OCI-LY1 (cell line): ENCODE data around the gene DEGS2.

Experiments used
- H2AFZ ChIP-seq: fragments of 200-600 bp; sonication (generic), shearing (Covaris generic); 2 replicates; pipeline ENCODE4 v1.6.0; 2014; ENCODE audit warnings: antibody characterized with exemption, mild to moderate bottlenecking, low read length
- H3F3A ChIP-seq: fragments of 200-600 bp; sonication (generic), shearing (Covaris generic); 2 replicates; pipeline ENCODE4 v1.6.0; 2014; ENCODE audit warnings: mild to moderate bottlenecking, antibody characterized with exemption, low read length, moderate library complexity; ENCODE audit not compliant: insufficient read depth
- H3K27ac ChIP-seq: fragments of 200-600 bp; sonication (generic); 2 replicates; pipeline ENCODE4 v1.5.1; 2014; ENCODE audit warnings: low read length, mixed run types, mild to moderate bottlenecking, low read depth; ENCODE audit not compliant: poor library complexity, severe bottlenecking
- H3K27me3 ChIP-seq: fragments of 200-600 bp; sonication (generic); 2 replicates; pipeline ENCODE4 v1.6.0; 2014; ENCODE audit warnings: antibody characterized with exemption, mild to moderate bottlenecking, low read length, moderate library complexity; ENCODE audit not compliant: insufficient read depth
- H3K36me3 ChIP-seq: fragments of 200-600 bp; sonication (generic); 2 replicates; pipeline ENCODE4 v1.6.1; 2014; ENCODE audit warnings: mild to moderate bottlenecking, antibody characterized with exemption, low read length, moderate library complexity, mixed read lengths; ENCODE audit not compliant: insufficient read depth
- H3K4me1 ChIP-seq: fragments of 200-600 bp; sonication (generic); 2 replicates; pipeline ENCODE4 v1.5.1; 2014; ENCODE audit warnings: mild to moderate bottlenecking, low read length, moderate library complexity; ENCODE audit not compliant: insufficient read depth, severe bottlenecking
- H3K4me2 ChIP-seq: fragments of 200-600 bp; sonication (generic), shearing (Covaris generic); 2 replicates; pipeline ENCODE4 v1.6.1; 2014; ENCODE audit warnings: low read length
- H3K4me3 ChIP-seq: fragments of 200-600 bp; sonication (generic); 2 replicates; pipeline ENCODE4 v1.5.1; 2014; ENCODE audit warnings: low read length, low read depth, mild to moderate bottlenecking, mixed read lengths; ENCODE audit not compliant: poor library complexity, severe bottlenecking
- H3K79me2 ChIP-seq: fragments of 200-600 bp; shearing (Covaris generic); 2 replicates; pipeline ENCODE4 v1.6.1; 2016; ENCODE audit warnings: mixed run types, low read length, mixed read lengths; ENCODE audit not compliant: insufficient read depth
- H3K9ac ChIP-seq: fragments of 200-600 bp; sonication (generic), shearing (Covaris generic); 2 replicates; pipeline ENCODE4 v1.6.1; 2014; ENCODE audit warnings: mild to moderate bottlenecking, low read length, mixed read lengths
- H3K9me2 ChIP-seq: fragments of 200-600 bp; sonication (generic), shearing (Covaris generic); 2 replicates; pipeline ENCODE4 v1.6.1; 2014; ENCODE audit warnings: low read depth, mild to moderate bottlenecking, low read length, mixed read lengths
- H3K9me3 ChIP-seq: fragments of 200-600 bp; shearing (Covaris generic); 2 replicates; pipeline ENCODE4 v1.6.1; 2014; ENCODE audit warnings: low read length, mixed read lengths
- H4K20me1 ChIP-seq: fragments of 200-600 bp; sonication (generic), shearing (Covaris generic); 2 replicates; pipeline ENCODE4 v1.6.0; 2016; ENCODE audit warnings: mild to moderate bottlenecking, low read length; ENCODE audit not compliant: insufficient read depth
- CTCF ChIP-seq: fragments of 200-600 bp; sonication (generic), shearing (Covaris generic); IDR thresholded peaks from 2 replicates; pipeline ENCODE4 v1.5.1; 2017; ENCODE audit warnings: mild to moderate bottlenecking, antibody characterized with exemption, low read length, moderate library complexity, mixed read lengths
- EZH2 ChIP-seq: fragments of 200-600 bp; sonication (generic), shearing (Covaris generic); IDR thresholded peaks from 2 replicates; pipeline ENCODE4 v1.8.0; 2017; ENCODE audit warnings: borderline replicate concordance, mixed run types, mild to moderate bottlenecking, antibody characterized with exemption, low read length, moderate library complexity, mixed read lengths

The DEGS2 gene

DNA sequence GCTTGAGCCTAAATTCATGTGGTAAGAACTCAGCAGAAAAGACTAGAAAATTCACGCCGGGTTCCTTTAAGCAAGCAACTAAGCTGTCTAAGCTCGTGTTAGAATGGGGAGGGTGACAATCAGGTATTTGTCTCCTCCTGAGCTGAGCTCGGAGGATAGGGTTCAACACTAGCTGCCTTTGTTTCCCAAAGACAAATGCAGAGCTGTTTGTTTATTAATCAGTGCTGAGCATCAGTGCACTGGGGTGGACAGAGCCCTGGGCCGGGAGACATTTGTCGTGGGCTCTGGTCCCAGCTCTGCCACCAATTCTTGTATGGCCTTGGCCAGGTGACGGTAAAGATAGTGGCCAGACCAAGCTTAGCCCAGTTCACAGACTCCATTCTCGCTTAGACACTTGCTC, 43.7 kb downstream of the DEGS2 start:
- H3K4me2 ChIP-seq = no peak overlapping the region
- TF ChIP-seq EZH2 = no peak
- no peak for TF ChIP-seq CTCF

GRCh38 chr14:100115236-100115635, 44.2 kb downstream of the DEGS2 start:
- H3K4me1 ChIP-seq = no peaks in the 10 kb centered on the region
- no peak overlapping the region for H3K4me2 ChIP-seq
- H3K9ac ChIP-seq = no peak overlapping the region
- no peaks in the 10 kb centered on the region for H3K79me2 ChIP-seq
- no peaks in the 10 kb centered on the region for H3F3A ChIP-seq
- TF ChIP-seq EZH2 (no peak), CTCF (no peak)
- no peak overlapping the region for H3K4me3 ChIP-seq
- no peaks in the 10 kb centered on the region for H3K27me3 ChIP-seq
- no peaks in the 10 kb centered on the region for H3K9me3 ChIP-seq
- H2AFZ ChIP-seq = no peak overlapping the region
- H3K9me2 ChIP-seq = no peaks in the 10 kb centered on the region
- 0 out of 2 replicates have a peak, but pooled peaks cover 6% of the 10 kb centered on the region for H3K36me3 ChIP-seq
- no peaks in the 10 kb centered on the region for H4K20me1 ChIP-seq
- H3K27ac ChIP-seq = no peak overlapping the region

More for the DNA sequence above, 43.7 kb downstream of the DEGS2 start:
- H4K20me1 ChIP-seq = no peaks in the 10 kb centered on the region
- no peaks in the 10 kb centered on the region for H3F3A ChIP-seq
- H2AFZ ChIP-seq = no peak overlapping the region
- no peak overlapping the region for H3K4me3 ChIP-seq
- no peaks in the 10 kb centered on the region for H3K27me3 ChIP-seq
- H3K4me1 ChIP-seq = no peaks in the 10 kb centered on the region
- H3K9me3 ChIP-seq = no peaks in the 10 kb centered on the region
- no peaks in the 10 kb centered on the region for H3K79me2 ChIP-seq
- H3K36me3 ChIP-seq = 0 out of 2 replicates have a peak, but pooled peaks cover 6% of the 10 kb centered on the region
- no peaks in the 10 kb centered on the region for H3K9me2 ChIP-seq
- H3K27ac ChIP-seq = no peak overlapping the region
- H3K9ac ChIP-seq = no peak overlapping the region

DNA sequence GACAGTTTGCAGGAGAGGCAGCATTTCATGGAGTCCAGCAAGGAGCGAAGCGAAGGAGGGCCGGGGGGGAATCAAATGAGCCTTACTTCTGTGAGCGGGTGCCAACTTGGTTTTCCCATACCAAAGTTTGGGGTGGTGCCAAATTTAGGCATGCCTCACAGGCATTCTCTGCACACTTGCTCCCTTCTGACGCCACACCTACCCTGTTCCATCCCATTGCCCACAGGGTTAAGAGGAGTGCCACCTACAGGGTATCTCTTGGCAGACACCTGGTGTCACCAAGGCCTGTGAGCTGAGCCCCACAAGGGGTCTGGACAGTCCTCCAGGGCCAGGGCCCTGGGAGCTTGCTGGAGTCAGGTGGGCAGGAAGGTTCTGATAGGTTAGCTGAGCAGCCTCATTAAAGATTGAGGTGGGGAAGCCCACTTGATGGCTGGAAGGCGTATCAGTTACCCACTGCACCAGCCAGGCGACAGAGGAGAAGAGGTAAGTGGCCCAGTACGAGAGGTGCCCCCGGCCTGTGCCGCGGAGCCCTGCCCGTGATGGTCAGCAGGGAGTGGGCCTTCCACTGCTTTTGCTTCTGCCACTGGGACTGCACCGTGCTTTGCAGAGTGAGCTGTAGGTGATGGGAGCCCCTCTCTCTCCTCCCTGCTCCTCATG, 45.2 kb downstream of the DEGS2 start:
- TF ChIP-seq EZH2 = no peak
- TF ChIP-seq CTCF = no peak; the same call in 1 of the 2 replicates
- Histone ChIP-seq H4K20me1 (no peaks in the 10 kb centered on the region), H3K4me1 (no peaks in the 10 kb centered on the region), H3K27ac (no peak overlapping the region), H3K9ac (no peak overlapping the region), H3K4me2 (no peak overlapping the region), H2AFZ (no peak overlapping the region), H3K36me3 (peaks cover 11% of the 10 kb centered on the region; the same call in 1 of the 2 replicates), H3F3A (no peaks in the 10 kb centered on the region), H3K27me3 (no peaks in the 10 kb centered on the region), H3K9me3 (no peaks in the 10 kb centered on the region), H3K9me2 (no peaks in the 10 kb centered on the region), H3K79me2 (no peaks in the 10 kb centered on the region), H3K4me3 (no peak overlapping the region)
